ENCODE measurements around the gene PNMT. TPM values are rescaled to one million over a fixed set of nuclear protein-coding genes. Genes with fewer than 3 reads are reported as not detected.
A peak's percentile ranks its signal among the peaks of the same experiment; 100 is the strongest.

Gene PNMT
- total and polyA plus RNA-seq, 4 donors = 1.9 to 4.3 (median 3.5) TPM

DNA sequence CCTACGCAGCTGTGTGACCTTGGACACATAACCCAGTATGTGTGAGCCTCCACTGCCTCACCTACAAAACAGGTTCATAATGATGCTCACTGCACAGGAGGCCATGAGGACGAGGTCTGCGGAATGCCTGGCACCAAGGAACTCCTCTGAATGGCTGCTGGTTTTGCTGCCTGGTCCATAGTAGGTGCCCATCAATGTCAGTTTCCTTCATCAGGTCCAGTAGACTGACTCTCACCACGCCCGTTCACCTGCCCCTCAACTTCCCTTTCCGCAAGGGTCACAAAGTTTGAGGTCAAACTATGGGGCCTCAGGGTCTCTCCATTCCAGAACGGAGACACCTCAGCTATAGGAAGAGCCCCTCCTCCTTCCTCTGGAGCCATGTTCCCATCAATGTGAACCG lies 8.8 kb downstream of the PNMT start:
- WGBS, 2 donors = 75 to 82% methylated on average over 8 of the region's 8 CpGs
- Histone ChIP-seq H3K36me3 (ENCODE audit: control insufficient read depth in 4 of 4, insufficient read depth in 4 of 4, low read length in 4 of 4) (peaks cover 0 to 10% (median 6%) of the 10 kb centered on the region in 4 donors), H3K9me3 (ENCODE audit: control insufficient read depth in 4 of 4, insufficient read depth in 3 of 4, low read length in 3 of 4) (no peaks in the 10 kb centered on the region), H3K9ac (ENCODE audit: insufficient read depth in 1 of 2, low read length in 2 of 2) (no peak overlapping the region), H3K27ac (ENCODE audit: low read depth in 1 of 2, low read length in 1 of 2) (peak overlapping the region; percentile 34 to 87), H3K27me3 (ENCODE audit: control insufficient read depth in 3 of 3, insufficient read depth in 3 of 3, low read length in 2 of 3) (no peaks in the 10 kb centered on the region), H3K4me3 (no peak overlapping the region), H3K4me1 (ENCODE audit: control insufficient read depth in 5 of 5, insufficient read depth in 5 of 5, low read length in 5 of 5) (peaks cover 10 to 34% (median 19%) of the 10 kb centered on the region in 5 donors)
- ATAC-seq (ENCODE audit: insufficient read depth, low FRiP score) (no peak), DNase-seq (no peak)
- TF ChIP-seq, protein P1, sequence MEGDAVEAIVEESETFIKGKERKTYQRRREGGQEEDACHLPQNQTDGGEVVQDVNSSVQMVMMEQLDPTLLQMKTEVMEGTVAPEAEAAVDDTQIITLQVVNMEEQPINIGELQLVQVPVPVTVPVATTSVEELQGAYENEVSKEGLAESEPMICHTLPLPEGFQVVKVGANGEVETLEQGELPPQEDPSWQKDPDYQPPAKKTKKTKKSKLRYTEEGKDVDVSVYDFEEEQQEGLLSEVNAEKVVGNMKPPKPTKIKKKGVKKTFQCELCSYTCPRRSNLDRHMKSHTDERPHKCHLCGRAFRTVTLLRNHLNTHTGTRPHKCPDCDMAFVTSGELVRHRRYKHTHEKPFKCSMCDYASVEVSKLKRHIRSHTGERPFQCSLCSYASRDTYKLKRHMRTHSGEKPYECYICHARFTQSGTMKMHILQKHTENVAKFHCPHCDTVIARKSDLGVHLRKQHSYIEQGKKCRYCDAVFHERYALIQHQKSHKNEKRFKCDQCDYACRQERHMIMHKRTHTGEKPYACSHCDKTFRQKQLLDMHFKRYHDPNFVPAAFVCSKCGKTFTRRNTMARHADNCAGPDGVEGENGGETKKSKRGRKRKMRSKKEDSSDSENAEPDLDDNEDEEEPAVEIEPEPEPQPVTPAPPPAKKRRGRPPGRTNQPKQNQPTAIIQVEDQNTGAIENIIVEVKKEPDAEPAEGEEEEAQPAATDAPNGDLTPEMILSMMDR (IDR thresholded peaks at IDR 0.05; ENCODE audit: control extremely low read depth, extremely low read depth) = no peak

DNA sequence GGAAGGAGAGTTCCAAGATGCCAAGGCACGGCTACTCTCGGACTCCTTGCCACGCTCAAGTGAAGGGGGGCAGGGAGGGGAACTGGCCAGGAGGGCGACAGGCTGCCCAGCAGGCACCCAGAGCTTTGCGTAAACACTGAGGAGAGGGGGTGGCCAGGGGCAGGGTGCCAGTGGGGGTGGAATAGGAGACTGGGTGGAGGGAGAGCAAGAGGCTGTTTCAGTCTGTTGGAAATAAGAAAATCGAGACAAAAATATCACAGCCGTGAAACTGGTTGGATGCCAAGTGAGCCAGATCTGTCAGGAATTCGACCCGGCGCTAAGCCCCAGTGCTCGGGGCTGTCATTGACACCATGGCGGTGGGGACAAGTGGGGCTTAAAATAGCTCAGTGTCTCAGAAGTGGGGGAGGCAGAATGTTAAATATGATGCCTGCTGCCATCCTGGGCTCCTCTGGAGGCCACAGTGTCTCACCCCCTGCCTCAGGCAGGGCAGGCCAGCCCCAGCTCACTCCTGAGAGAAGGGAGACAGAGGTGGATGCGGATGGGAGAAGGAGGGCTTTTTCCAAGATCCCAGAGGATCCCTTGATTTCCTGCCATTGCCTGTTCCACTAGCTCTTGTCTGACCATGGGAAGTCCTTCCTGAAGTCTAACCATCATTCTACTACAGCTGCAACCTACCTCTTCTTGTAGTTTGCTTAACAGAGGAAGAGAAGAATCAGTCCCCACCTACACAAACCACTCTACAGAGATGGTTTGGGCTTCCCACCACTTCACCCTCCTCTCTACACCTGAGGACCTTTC lies 9.5 kb downstream of the PNMT start:
- no peak for ATAC-seq (ENCODE audit: insufficient read depth, low FRiP score)

DNA sequence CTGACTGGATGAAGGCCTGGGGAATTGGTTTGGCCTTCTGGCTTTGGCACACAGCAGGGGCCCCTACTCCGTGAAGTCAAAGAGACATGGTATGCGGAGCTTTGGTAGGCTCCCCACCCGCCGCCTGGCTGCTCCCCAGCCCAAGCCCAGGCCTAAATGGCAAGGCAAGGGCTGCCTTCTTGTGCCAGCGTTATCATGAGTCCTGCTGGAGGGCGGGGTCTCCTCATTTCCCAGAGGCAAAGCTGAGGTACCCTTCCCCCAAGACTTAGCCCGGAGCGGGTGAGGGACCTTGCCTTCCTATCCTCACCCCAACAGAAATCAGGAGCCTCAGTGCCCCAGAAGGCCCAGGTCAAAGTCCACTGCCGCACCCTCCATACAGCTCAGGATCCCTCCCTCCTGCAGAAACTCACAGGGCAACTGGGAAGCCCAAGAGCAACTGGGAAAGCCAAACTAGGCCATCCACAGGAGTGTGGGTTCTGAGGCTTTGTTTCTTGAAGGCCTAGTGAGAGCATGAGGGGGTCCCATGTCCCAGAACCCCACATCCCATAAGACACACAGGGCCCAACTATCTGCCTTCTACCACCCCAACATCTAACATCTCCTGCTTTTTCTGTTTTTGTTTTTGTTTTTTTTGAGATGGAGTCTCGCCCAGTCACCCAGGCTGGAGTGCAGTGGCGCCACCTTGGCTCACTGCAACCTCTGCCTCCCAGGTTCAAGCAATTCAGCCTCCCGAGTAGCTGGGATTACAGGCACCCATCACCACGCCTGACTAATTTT lies 10.3 kb downstream of the PNMT start:
- Histone ChIP-seq H3K36me3 (ENCODE audit: control insufficient read depth in 4 of 4, insufficient read depth in 4 of 4, low read length in 4 of 4) (peaks cover 0 to 16% (median 10%) of the 10 kb centered on the region in 4 donors), H3K4me3 (no peak overlapping the region), H3K27me3 (ENCODE audit: control insufficient read depth in 3 of 3, insufficient read depth in 3 of 3, low read length in 2 of 3) (no peaks in the 10 kb centered on the region), H3K27ac (ENCODE audit: low read depth in 1 of 2, low read length in 1 of 2) (peak overlapping the region in 1 of 2 donors; percentile 97), H3K9me3 (ENCODE audit: control insufficient read depth in 4 of 4, insufficient read depth in 3 of 4, low read length in 3 of 4) (no peaks in the 10 kb centered on the region), H3K4me1 (ENCODE audit: control insufficient read depth in 5 of 5, insufficient read depth in 5 of 5, low read length in 5 of 5) (peaks cover 10 to 34% (median 19%) of the 10 kb centered on the region in 5 donors), H3K9ac (ENCODE audit: insufficient read depth in 1 of 2, low read length in 2 of 2) (peak overlapping the region in 1 of 2 donors; percentile 56)
- ATAC-seq (ENCODE audit: insufficient read depth, low FRiP score) (no peak), DNase-seq (no peak)
- 89 to 93% methylated on average over 13 of the region's 13 CpGs for WGBS, 2 donors
- TF ChIP-seq, protein P1 (IDR thresholded peaks at IDR 0.05; ENCODE audit: control extremely low read depth, extremely low read depth) = no peak

More for the DNA sequence above, 9.5 kb downstream of the PNMT start:
- Histone ChIP-seq H3K9ac (ENCODE audit: insufficient read depth in 1 of 2, low read length in 2 of 2) (peak overlapping the region in 1 of 2 donors; percentile 56), H3K9me3 (ENCODE audit: control insufficient read depth in 4 of 4, insufficient read depth in 3 of 4, low read length in 3 of 4) (no peaks in the 10 kb centered on the region), H3K4me1 (ENCODE audit: control insufficient read depth in 5 of 5, insufficient read depth in 5 of 5, low read length in 5 of 5) (peaks cover 10 to 34% (median 19%) of the 10 kb centered on the region in 5 donors), H3K4me3 (no peak overlapping the region), H3K36me3 (ENCODE audit: control insufficient read depth in 4 of 4, insufficient read depth in 4 of 4, low read length in 4 of 4) (peaks cover 0 to 10% (median 6%) of the 10 kb centered on the region in 4 donors), H3K27ac (ENCODE audit: low read depth in 1 of 2, low read length in 1 of 2) (peak overlapping the region; percentile 34 to 97), H3K27me3 (ENCODE audit: control insufficient read depth in 3 of 3, insufficient read depth in 3 of 3, low read length in 2 of 3) (no peaks in the 10 kb centered on the region)
- TF ChIP-seq, protein P1 (IDR thresholded peaks at IDR 0.05; ENCODE audit: control extremely low read depth, extremely low read depth) = no peak
- peak; percentile 86 to 94 (median 89) for DNase-seq
- 54 to 68% methylated on average over 13 of the region's 13 CpGs for WGBS, 2 donors
